T-helper 2 cell treated with Interferon-gamma antibody and Interleukin-4, amounts not matched to agents 100 ng/mL and 5 ng/mL, for 36 hours (primary cell): ENCODE measurements around the gene MME. TPM values are rescaled to one million over a fixed set of nuclear protein-coding genes. Genes with fewer than 3 reads are reported as not detected.

Source experiments
- intact Hi-C: fragments of 100-400 bp; cut with micrococcal nuclease; formaldehyde crosslinking; loops from one replicate; pipeline ENCODE4 v1.15.1; 2023
- total RNA-seq: library from RNA; stranded (reverse); gene quantifications from 2 replicates; pipeline ENCODE4 v1.2.3, GENCODE V29; 2022

MME gene
- total RNA-seq: not detected in 2 replicates

- intact Hi-C loops: no loop called here
Measured at GRCh38 chr3:155079746-155080487, at the start of gene MME. TSS of gene MME (plus strand) at chr3:155080319. CDS start at chr3:155084168, 3,849 bp downstream.

DNA sequence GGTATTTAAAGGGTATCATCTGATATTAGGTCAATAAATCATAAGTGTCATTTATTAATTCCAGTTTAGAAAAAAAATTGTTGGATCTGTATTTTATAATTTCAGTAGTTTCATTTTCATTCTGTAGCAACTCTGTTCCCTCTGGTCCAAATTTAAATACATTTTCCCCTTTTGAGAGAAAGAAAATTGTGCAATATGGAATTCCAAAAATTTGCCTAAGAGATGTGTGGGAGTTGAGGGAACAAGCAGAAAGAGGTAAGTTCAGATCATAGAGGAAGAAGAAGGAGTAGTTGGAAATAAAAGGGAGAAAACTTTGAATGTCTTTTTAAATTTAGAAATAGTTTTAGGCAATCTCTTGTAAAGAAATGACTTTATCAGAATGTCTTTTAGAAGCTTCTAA lies 48.9 kb upstream of the MME start:
- intact Hi-C loops: no loop called here

DNA sequence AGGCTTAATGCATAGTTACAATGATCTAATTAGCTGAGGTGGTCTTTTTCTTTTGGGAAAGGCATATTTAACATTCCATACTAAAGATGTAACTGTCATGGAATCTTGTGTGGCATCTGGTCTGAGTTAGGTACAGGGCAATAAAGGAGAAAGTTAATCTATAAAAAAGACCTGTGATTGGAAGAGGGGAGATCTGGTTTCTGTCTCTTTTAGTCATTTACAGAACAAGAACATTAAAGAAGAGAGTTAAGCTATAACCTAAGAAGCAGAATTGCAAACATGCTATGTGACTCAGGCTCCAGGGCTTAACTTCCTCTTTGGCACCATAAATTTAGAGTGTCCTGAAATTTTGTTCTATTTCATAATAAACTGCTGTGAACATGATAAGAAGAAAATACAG lies 47.2 kb upstream of the MME start:
- intact Hi-C loops: no loop called here

DNA sequence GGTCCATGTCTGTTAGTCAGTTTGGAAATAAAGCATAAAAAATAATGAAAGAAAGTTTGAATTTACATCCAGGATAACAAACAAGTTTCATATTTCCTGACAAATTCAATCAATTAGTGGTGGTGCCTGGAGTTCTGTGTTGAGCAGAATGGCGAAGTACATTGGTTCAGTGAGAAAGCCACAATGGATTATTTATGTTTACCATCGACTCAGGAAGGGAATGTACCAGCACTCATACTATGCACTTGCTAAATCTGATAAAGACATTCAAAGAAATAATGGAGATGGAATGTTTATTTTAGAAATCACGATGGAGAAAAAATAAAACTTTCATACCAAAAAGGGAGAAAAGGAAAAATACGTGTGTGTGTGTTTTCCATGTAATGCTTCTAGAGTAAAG lies 45.3 kb upstream of the MME start:
- intact Hi-C loops: no loop called here

DNA sequence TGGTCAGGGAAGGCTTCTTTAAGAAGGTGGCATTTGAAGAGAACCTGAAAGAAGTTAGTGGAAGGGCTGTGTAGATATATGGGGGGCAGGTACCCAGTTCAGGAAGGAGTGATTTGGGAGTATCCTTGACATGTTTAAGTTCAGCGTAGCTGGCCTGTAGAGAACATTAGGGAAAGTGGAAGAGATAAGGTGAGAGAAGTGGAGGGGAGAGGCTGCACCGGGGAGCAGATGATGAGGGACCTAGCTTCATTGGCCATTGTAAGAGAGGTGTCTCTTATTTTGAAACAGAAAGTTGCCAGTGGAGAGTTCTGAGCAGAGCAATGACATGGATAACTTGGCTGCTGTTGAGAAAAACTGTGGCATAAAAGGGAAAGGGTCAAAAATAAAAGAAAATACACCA lies 44.6 kb upstream of the MME start:
- intact Hi-C loops: no loop called here

- intact Hi-C loops: no loop called here
Measured at GRCh38 chr3:155037508-155038202, 42.5 kb upstream of the MME start.

- intact Hi-C loops: no loop called here
Measured at GRCh38 chr3:155038203-155038554, 41.9 kb upstream of the MME start.

DNA sequence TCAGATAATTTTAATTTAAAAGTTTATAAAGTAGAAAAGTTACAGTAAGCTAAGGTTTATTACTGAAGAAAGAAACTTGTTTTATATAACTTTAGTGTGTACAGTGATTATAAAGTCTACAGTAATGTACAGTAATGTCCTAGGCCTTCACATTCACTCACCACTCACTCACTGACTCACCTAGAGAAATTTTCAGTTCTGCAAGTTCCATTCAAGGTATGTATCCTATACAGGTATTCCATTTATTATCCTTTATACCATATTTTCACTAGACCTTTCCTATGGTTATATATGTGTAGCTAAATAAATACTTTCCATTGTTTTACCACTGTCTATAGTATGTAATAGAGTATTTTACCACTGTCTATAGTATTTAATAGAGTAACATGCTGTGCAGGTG lies 33.2 kb upstream of the MME start:
- intact Hi-C loops: no loop called here

DNA sequence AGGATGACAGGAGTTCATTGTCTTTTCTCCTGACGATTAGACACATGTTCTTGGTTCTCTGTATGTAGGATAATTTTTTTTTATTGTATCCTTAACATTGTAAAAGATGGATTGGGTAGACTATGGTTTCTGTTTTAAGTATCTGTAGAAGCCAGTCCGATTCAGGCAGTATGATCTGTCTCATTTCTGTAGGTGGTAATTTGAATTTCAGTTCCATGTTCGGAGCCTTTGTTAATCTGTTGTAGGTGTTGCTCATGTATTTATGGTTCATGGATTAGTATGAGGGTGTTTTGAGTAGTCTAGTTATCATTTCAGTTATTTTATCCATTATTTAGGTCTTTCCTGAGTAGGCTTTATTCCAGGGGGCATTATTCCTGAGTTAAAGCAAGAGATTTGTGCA lies 32.4 kb upstream of the MME start:
- intact Hi-C loops: no loop called here

DNA sequence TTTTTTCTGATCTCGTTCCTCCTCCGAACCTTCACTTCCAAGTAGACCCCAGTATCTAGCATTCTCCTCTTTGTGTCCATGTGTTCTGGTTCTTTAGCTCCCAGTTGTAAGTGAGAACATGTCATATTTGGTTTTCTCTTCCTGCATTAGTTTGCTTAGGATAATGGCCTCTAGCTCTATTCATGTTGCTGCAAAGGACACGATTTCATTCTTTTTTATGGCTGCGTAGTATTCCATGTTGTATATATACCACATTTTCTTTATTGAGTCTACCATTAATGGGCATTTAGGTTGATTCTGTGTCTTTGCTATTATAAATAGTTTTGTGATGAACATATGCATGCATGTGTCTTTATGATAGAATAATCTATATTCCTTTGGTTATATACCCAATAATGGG lies 30.2 kb upstream of the MME start:
- intact Hi-C loops: no loop called here

- intact Hi-C loops: no loop called here
Measured at GRCh38 chr3:155052470-155052869, 27.6 kb upstream of the MME start.

DNA sequence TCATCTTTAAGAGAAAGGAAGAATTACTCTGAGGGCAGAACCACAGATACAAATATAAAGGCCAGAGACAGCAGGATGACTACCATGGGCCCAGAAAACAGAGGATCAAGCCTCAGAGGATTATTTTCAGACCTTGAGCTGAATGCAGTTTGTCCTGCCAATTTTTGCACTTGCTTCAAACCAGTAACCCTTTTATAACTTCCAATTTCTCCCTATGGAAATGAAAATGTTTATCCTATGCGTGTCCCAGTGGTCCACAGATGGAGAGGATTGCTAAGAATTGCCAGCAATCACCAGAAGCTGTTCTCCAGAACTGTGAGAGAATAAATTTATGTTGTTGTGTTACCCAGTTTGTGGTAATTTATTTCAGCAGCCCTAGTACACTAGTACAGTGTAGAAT lies 26.4 kb upstream of the MME start:
- intact Hi-C loops: no loop called here

- intact Hi-C loops: no loop called here
Measured at GRCh38 chr3:155064920-155065319, 15.2 kb upstream of the MME start.

DNA sequence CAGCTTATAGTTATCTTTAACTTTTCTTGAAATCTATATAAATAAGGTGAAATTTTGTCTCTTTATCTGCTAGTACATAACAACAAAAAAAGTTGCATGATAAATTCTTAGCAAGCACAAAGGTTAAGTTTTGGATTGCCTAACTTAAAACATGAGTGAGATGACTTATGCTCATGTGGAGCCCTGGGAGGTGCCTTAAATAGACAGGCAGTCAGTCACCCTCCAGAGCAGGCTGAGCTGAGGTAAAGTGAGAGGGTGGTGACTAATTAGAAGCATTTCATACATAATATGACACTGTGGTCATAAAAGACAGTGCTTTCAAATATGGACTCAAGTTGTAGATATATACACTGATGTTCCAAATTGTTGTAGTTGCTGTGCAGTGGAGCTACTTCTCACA lies 14.6 kb upstream of the MME start:
- intact Hi-C loops: no loop called here

DNA sequence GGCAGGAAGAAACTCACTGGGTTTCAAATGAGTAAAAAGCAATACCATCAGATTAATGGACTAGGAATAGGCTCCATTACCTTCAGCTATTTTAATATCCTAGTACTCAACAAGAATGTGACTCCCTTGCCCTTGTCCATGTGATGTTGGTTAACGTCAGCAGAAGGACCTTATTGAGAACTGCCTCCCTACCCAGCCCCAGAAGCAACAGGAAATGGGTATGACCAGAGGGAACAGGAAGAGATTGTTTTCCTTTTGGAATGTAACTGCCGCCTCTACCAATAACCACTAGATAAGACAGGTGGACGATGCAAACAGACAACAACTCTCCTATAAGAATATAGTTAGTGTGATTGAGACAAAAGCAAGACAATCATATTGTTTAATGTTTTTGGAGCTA lies 10.4 kb upstream of the MME start:
- intact Hi-C loops: no loop called here

DNA sequence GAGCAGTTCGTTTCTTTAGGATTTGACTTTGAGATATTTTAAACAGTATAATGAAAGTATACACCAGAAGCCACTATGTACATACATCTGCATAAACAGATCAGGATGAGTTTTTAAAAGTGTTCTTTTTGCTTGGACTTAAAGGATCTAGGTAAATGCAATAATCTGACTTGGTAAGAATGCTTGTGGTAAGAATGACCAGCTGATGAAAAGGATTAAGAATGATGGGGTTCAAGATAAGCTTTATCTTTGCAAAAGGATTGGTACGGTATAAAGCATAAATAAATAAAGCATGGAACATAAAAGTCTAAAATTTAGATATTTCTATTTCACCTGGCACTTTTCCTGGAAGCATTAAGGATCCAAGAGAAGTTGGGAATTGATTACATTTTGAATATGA lies 9.8 kb upstream of the MME start:
- intact Hi-C loops: no loop called here

GRCh38 chr3:155070932-155071387 lies 9.2 kb upstream of the MME start:
- intact Hi-C loops: no loop called here

GRCh38 chr3:155075200-155075599 lies 4.9 kb upstream of the MME start:
- intact Hi-C loops: no loop called here

DNA sequence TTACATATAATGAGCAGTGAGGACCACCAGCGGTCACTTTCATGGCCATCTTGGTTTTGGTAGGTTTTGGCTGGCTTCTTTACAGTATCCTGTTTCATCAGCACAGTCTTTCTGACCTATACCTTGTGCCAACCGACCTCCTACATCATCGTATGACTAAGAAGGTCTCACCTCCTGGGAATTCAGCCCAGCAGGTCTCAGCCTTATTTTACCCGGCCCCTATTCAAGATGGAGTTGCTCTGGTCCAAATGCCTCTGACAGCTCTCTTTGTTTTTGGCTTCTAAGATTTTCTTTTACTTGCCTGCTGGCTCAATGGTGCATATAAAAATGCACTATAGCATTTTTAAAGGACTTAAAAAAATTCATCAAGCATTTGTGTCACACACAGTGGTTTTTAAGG lies 3.2 kb upstream of the MME start:
- intact Hi-C loops: no loop called here

DNA sequence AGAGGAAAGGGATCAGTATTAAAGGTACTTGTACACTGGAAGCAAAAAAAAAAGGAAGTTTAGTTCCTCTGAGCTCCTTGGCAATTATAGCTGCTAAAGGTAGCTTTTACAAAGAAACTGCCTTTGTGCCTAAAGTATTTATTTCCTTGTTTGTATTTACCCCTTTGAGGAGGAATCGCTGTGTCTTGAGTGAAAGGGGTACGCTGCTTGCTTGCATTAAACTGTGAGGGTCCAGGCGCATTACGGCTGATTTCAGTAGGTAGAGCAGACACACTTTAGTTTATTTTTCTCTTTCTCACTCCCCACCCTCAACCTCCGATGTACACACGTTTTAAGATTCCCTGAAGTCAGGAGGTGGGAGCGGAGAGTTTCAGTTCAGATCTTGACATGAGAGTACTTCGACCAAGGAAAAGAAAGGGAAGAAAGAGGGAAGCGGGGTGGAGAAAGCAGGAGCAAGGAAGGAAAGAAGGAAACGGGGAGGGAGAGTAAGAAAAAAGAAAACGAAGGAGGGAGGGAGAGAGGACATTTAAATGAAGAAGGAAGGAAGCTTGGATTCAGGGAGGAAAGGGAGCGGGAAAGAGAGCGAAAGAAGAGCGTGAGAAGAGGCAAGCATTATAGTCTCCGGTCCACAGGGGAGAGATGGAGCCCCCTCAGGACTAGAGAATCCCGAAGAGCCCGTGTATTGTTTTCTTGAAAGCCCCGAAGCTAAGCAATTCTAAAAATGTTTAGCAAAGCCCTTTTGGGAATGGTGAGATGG lies 1.2 kb upstream of the MME start:
- intact Hi-C loops: no loop called here

DNA sequence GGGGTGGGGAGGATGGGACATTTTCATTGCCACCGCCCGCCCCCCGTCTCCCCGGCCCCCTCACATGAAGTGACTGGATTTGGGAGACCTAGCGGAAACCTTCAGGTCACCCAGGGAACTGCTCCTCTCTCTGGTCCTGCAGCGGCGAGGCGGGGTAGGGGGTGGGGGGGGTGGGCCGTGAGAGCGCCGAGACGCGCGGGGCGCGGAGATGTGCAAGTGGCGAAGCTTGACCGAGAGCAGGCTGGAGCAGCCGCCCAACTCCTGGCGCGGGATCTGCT lies 712 bp upstream of the MME start:
- intact Hi-C loops: no loop called here

DNA sequence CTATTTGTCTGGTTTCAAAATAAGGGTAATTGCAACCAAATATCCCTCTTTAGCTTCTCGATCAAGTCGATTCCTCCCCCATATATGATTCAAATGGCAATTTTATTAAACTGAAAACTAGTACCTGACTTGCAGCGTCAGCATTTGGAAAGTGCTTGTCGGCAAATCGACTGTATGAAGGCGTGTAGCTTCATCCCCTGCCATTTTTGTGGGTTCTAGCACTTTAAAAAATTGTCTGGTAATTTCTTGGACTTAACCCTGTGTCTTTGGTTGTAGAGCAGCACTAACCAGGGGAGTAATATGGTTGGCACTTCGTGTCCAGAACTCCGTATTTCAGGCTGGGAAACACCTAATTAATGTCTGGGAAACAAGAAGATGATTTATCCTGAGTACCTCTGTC lies 573 bp downstream of the MME start:
- intact Hi-C loops: no loop called here
